Neural cell (in vitro differentiated cells): ENCODE results near the gene POLE2.
"Not testable (repeated sequence)": the region's sequence is repeated elsewhere in the genome, so short reads cannot be mapped to it uniquely, and the experiment has no call there.

ENCODE experiments used
- CTCF ChIP-seq: fragments of 450-650 bp; IDR thresholded peaks from 2 replicates; pipeline ENCODE4 v1.5.1; 2014; ENCODE audit warnings: antibody characterized with exemption, mild to moderate bottlenecking, moderate library complexity; ENCODE audit not compliant: poor library complexity, severe bottlenecking
- EZH2 ChIP-seq: fragments of 200-600, 300-800 bp; shearing (Covaris generic), sonication (generic); IDR thresholded peaks from 2 replicates; pipeline ENCODE4 v1.6.1; 2014; ENCODE audit warnings: antibody characterized with exemption, low read length, borderline replicate concordance, mild to moderate bottlenecking; ENCODE audit not compliant: insufficient read depth, poor library complexity, severe bottlenecking
- POLR2AphosphoS5 ChIP-seq: IDR thresholded peaks from 2 replicates; pipeline ENCODE4 v1.6.1; 2012
- SMC3 ChIP-seq: fragments of 450-650 bp; conservative IDR thresholded peaks from 2 replicates; pipeline ENCODE4 v1.6.1; 2014; ENCODE audit warnings: antibody characterized with exemption, mild to moderate bottlenecking, moderate library complexity; ENCODE audit not compliant: poor library complexity

GRCh38 chr14:49721733-49722435 lies 33.9 kb upstream of the POLE2 start:
- TF ChIP-seq CTCF, POLR2AphosphoS5, SMC3, EZH2: not testable (repeated sequence)
